CD4-positive, alpha-beta T cell treated with Interleukin-17A for 1 hour (primary cell): Measurements from ENCODE around the gene PHF20.
"Not testable (repeated sequence)": the region's sequence is repeated elsewhere in the genome, so short reads cannot be mapped to it uniquely, and the experiment has no call there.

ENCODE experiments used
- DNase-seq: peaks from one replicate; pipeline ENCODE4 v3.0.0-alpha.2; 2020

The PHF20 gene

DNA sequence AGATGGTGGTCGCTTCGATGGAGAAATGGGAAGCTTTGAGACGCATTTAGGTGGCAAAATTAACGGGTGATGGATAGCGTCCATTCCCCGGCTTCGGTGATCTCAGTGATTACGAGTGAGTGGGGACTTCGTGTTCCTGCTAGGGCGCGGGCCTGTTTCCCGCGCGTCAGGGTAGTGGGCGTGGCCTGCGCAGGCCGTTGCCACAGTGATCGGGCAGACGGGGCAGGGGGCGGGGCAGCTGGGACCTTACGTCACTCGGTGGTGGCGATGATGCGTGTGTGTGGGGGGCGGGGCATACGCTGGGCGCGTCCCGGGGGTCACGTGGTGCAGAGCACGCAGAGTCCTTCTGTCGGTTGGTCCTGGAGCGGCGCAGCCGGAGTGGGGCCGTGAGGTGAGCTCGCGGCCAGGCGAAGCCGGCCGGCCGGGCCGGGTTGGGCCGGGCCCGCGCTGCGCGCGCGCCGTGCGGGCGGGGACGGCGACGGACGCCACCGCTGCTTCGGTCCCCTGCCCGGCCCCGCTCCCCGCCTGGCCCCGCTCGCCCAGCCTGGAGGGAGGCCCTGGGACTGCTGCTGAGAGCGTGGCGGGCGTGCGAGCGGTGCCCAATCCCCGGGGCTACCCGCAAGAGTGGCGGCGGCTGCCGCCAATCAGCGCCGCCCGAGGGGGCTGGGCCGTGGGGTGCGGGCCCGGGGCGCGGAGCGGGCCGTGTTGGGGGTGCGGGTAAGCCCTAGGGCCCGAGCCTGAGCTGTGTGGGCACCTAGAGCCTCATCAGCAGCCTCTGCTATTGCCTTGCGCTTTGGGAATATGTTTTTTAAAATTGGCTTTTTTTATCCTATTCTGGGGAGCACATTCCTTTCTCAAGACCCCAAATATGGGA lies at the start of gene PHF20:
PHF20 (plus strand) TSS at position 327 of the 874 bp plus-strand sequence. CDS start 29,508 bp downstream, outside the sequence.
- peak; percentile 100 for DNase-seq

DNA sequence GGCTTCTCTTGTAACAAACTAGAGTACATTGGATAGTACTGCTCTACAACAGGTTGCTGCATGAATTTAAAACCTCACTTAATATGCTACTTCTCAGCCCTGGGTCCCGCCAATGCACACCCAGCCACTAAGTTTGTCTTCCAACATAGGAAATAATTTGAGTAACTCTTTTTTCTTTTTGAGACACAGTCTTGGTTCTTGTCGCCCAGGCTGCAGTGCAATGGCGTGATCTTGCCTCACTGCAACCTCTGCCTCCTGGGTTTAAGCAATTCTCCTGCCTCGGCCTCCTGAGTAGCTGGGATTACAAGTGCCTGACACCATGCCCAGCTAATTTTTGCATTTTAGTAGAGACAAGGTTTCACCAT lies 48.6 kb upstream of the PHF20 start:
- not testable (repeated sequence) for DNase-seq

GRCh38 chr20:35723652-35724320 lies 48.0 kb upstream of the PHF20 start:
- not testable (repeated sequence) for DNase-seq

DNA sequence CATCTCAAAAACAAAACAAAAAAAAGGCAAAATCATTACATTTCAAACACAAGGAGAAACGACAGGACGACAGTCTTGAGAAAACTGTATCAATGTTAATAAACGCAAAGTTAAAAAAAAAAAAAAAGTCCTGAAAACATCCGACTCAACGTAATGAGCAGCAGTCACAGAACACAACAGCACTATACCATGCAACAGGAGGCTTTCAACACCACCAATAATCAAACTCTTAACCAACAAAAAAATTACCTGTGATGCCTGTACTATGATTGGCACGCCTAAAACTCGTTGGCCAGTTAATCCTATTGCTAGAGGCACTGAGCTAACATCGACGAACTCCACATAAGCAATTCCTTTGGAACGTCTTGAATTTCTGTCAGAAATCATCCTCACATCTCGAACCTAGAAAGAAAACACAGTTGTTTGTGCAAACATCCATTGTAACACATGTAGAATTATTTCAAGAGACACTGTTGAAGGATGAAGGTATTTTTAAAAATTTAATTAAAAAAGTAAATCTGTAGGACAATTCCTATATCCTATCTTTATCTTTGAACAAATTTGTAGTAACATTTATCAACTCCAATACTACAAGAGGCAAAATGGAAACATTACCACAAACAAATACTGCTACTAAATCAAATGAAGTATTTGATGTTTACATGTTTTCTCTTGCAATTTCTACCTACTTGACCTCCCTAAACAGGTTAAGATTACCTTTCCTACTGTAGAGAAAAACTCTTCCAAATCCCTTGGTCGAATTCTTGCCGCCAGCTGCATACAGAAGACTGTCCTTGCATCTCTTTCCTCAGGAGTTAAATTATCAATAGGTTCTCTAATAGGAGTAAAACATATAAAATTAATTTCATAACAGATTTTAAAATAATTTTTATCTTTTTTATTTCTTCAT lies 47.2 kb upstream of the PHF20 start:
- no peak for DNase-seq

- no peak for DNase-seq
These were observed 44.7 kb upstream of the PHF20 start for GRCh38 chr20:35726842-35727711.

- DNase-seq: no peak
These were observed 42.5 kb upstream of the PHF20 start for GRCh38 chr20:35729283-35729807.

GRCh38 chr20:35729836-35730582 lies 41.8 kb upstream of the PHF20 start:
- no peak for DNase-seq

DNA sequence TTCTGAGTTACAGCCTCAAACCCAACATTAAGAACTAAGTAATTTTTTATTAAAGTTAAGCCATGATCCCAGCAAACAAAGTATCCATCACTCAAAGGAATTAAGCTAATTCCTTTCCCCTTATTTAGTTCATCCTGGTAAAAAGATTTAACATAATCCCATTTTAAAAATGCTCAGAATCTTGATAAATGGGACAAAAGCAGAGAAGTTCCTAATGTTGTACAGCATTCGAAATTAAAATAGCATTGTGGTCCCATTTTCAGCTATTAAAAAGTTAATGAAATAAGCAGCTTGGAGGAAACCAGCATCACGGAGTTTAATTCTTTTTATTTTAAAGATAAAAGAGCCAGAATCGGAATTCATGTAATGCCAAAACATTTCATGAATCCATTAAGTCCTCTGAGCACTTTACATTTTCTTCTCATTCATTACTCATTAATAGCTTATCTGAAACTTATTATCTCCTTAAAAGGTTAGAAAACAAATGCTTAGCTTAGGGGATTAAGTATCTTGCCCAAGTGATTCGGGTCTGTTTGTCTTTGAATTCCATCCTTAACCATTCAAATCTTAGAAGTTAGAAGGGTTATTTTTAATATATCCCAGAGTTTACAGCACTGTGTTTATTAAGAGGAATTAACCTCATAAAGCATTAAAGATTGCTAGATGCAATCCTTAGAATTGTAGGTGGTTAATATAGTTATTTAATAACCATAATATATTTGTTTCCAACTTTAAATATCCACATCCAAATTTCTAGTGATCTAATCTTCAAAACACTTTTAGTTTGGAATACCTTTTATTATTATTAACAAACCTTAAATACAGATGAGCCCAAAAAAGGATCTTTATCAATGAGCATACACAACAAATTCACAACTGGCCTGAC lies 41.0 kb upstream of the PHF20 start:
- no peak for DNase-seq

DNA sequence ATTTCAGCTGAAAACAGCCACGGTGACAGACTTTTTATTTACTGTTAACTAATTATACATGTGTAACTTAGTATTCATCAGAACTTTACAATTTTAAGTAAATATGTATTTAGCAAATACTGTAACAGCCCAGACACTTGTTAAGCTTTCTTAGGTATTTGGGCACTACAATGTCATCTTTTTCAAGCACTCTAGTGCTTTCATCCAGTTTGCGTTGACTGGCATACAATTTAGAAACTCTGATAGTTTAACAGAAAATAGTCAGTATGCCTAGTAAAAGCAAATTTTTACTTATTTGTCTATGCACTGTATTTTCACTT lies 40.4 kb upstream of the PHF20 start:
- DNase-seq: no peak

DNA sequence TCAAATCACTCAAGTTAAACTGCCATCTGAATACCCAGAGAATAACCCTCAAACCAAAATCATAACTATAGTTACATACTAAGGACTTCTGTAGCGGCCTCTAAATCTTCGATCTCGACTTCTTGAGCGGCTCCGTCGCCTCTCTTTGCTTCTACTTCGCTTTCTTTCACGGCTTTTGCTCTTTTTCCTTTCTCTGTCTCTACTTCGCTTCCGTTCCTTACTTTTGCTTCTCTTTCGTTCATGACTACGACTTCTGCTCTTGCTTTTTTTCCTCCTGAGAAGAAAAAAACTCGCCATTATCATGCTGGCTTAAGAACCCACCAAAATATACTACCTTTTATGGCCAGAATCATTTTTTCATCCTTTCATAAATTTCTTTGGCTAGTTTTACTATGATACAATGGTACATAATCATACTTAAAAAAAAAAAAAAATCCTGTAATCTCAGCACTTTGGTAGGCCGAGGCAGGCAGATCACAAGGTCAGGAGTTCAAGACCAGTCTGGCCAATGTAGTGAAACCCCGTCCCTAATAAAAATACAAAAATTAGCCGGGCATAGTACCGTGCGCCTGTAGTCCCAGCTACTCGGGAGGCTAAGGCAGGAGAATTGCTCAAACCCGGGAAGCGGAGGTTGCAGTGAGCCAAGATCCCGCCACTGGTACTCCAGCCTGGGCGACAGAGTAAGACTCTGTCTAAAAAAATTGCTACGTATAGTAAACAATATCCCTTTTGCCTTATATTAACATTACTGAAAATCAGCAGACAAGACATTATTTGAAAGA lies 39.8 kb upstream of the PHF20 start:
- no peak for DNase-seq

GRCh38 chr20:35732644-35732982 lies 39.2 kb upstream of the PHF20 start:
- no peak for DNase-seq

GRCh38 chr20:35734374-35734773 lies 37.4 kb upstream of the PHF20 start:
- no peak for DNase-seq

GRCh38 chr20:35734777-35735649 lies 36.8 kb upstream of the PHF20 start:
- no peak for DNase-seq

DNA sequence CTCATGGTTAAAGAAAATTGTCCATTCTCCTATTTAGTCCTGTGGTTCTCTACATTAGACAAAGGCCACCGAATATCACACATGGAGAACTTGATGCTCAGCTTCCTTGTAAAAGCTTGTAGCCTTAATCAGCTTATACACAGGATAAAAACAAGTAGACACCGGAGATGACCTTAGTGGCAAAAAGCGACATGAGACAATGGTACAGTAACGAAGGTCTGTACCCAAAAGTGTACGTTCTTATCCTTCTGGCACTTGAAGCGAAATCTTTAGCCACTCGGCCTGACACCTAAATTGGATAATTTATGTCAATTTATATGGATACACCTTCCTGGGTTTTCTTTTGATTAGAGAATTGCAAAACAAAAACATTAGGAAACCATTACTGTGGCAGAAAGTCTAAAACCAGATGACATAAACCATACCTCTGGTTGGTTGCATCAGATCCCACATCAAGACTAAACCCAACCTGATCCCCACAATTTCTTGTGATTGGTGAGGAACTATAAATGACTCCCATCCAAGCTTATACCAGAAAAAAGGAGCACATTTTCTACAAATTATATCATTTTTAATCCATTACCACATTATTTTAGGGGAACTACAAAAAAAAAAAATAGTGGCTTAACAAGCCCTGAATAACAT lies 35.9 kb upstream of the PHF20 start:
- DNase-seq: no peak

DNA sequence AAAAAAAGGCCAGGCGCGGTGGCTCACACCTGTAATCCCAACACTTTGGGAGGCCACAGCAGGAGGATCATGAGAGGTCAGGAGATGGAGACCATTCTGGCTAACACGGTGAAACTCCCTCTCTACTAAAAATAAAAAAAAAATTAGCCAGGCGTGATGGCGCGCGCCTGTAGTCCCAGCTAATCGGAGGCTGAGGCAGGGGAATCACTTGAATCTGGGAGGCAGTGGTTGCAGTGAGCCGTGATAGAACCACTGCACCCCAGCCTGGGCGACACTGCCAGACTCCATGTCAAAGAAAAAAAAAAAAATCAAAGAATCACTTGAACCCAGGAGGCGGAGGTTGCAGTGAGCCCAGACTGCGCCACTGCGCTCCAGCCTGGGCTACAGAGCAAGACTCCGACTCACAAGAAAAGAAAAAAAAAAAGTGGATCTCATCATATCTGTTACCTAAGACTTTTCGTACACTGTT lies 33.9 kb upstream of the PHF20 start:
- DNase-seq: no peak

GRCh38 chr20:35738410-35739179 lies 33.2 kb upstream of the PHF20 start:
- no peak for DNase-seq
